ENCODE results near the gene SLC26A4.
A peak's percentile ranks its signal among the peaks of the same experiment; 100 is the strongest.

Gene SLC26A4

DNA sequence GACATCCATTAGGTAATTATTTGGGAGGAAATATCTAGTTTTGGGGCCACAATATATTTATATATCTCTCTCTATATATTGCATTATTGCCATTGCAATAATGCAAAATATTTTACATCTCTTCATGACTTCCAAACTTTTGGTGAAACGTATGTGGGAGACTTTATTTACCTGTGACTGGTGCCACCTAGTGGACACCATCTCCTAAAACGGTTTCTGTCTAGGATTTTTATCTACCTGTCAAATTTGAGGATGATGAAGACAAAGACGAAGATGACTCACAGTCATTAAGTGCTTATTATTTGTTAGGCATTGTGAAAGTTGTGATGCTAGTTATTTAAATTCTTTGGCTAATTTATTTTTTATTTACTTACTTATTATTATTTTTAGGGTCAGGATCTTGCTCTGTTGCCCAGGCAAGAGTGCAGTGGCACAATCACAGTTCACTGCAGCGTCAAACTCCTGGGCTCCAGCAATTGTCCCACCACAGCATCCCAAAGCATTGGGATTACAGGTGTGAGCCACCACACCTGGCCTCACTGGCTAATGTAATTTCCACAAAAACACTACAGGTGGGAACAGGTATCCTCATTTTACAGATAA is 64.6 kb downstream of the SLC26A4 start:
- H3K4me1 Mint-ChIP-seq (ENCODE audit: low read depth), result no peaks in the 10 kb centered on the region
- no peak overlapping the region for H3K27ac Mint-ChIP-seq
- H3K36me3 Mint-ChIP-seq (ENCODE audit: low read depth), result no peaks in the 10 kb centered on the region
- no peak overlapping the region for H3K4me3 Mint-ChIP-seq
- no peaks in the 10 kb centered on the region for H3K9me3 Mint-ChIP-seq
- DNase-seq, result no peak
- H3K27me3 Mint-ChIP-seq, result peaks cover 13% of the 10 kb centered on the region

GRCh38 chr7:107726356-107727130 is 65.9 kb downstream of the SLC26A4 start:
- H3K36me3 Mint-ChIP-seq (ENCODE audit: low read depth), result no peaks in the 10 kb centered on the region
- no peaks in the 10 kb centered on the region for H3K4me1 Mint-ChIP-seq (ENCODE audit: low read depth)
- H3K4me3 Mint-ChIP-seq, result no peak overlapping the region
- H3K27me3 Mint-ChIP-seq, result peaks cover 13% of the 10 kb centered on the region
- H3K27ac Mint-ChIP-seq, result no peak overlapping the region
- no peaks in the 10 kb centered on the region for H3K9me3 Mint-ChIP-seq
- DNase-seq, result no peak

GRCh38 chr7:107728276-107728675 is 67.6 kb downstream of the SLC26A4 start:
- no peak overlapping the region for H3K27ac Mint-ChIP-seq
- H3K27me3 Mint-ChIP-seq, result peaks cover 13% of the 10 kb centered on the region
- H3K4me3 Mint-ChIP-seq, result no peak overlapping the region
- no peaks in the 10 kb centered on the region for H3K4me1 Mint-ChIP-seq (ENCODE audit: low read depth)
- H3K36me3 Mint-ChIP-seq (ENCODE audit: low read depth), result no peaks in the 10 kb centered on the region
- no peak for DNase-seq
- no peaks in the 10 kb centered on the region for H3K9me3 Mint-ChIP-seq

DNA sequence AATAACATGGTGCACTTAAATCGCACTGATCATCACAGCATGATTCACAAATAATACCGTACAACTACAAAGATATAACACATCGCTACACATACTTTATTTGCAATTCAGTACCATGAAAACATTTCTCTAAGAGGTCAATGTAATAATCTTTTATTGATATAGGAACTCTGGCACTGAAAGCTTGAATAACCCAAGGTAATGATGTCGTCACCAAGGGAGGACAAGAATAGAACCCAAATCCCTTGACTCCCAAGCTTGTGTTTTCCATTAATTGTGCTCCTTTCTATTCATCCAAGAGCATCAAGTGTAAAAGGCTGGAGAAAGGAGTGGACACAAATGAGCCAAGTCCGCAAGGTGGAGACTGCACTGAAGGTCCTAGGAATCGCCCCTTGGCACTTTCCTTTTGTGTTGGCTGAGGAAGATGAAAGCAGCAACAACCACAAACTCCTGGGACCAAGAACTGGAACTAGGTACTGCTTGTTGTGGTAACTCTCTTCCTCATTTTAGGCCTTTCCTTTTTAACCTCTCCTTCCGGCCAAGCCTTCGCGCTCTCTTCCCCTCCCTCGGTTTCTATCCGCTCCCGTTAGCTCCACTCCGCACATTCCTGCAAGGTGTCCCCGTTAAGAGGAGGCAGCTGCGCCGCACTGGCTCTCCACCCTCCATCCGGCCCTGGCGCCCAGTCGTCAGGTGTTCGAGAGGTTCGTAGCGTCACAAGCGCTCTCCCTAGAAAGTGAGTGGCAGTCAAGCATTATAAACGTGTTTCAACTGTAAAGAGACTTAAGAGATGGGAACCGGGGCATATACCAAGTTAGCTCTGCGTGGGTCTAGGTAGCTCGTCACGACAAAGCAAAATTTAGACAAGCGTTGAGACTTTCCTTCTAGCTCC is 82.3 kb downstream of the SLC26A4 start:
- no peak for DNase-seq
- peak overlapping the region; percentile 97 for H3K4me3 Mint-ChIP-seq
- peak overlapping the region; percentile 100 for H3K27ac Mint-ChIP-seq
- H3K9me3 Mint-ChIP-seq, result no peaks in the 10 kb centered on the region
- no peaks in the 10 kb centered on the region for H3K27me3 Mint-ChIP-seq
- H3K4me1 Mint-ChIP-seq (ENCODE audit: low read depth), result peaks cover 44% of the 10 kb centered on the region
- peaks cover 42% of the 10 kb centered on the region for H3K36me3 Mint-ChIP-seq (ENCODE audit: low read depth)

DNA sequence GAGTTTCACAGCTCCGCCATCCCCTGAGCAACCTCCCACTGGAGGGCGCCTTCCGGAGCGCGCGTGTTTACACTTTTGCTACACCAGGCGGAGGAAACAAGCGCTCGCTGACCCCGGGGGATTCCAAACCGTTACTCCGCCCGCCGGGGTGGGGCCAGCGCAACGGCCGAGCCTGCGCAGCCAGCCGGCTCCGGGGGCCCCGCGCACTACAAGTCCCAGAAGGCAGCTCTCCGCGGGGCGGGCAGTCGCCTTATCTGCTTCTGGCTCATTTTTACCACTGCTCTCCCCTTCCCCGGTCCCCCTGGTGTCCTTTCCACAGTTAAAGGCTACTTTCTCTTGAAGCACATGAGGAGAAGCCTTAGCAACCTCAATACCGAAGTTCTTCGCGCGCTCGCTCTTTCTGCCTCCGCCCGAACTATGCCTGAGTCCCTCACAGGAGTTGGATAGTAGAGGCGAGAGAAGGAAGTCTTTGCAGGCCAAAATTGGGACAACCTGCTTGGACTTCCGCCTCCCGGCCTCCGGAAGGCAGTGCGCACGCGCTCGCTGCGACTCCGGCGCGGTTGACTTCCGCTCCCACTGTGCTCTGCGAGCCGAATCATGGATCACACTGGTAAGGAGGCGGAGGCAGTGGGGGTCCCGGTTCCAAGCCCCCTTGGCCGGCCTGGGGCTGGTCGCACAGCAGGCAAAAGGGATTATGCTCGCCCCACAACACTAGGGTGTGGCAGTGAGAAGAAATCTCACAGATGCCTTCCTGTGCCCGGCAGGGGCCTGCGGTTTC is 83.1 kb downstream of the SLC26A4 start, which contains the start of gene CBLL1:
CBLL1 (plus strand) TSS at position 576 of the 778 bp plus-strand sequence; CDS start at position 598, 22 bp downstream.
- peak within 1 kb of the TSS; percentile 100 for H3K27ac Mint-ChIP-seq
- H3K4me3 Mint-ChIP-seq, result peak within 1 kb of the TSS; percentile 97
- H3K36me3 Mint-ChIP-seq (ENCODE audit: low read depth), result peaks cover 48% of the 10 kb centered on the region
- peaks cover 50% of the 10 kb centered on the region for H3K4me1 Mint-ChIP-seq (ENCODE audit: low read depth)
- no peaks in the 10 kb centered on the region for H3K27me3 Mint-ChIP-seq
- no peaks in the 10 kb centered on the region for H3K9me3 Mint-ChIP-seq
- DNase-seq, result peak; percentile 99

- Mint-ChIP-seq H3K27me3 (no peaks in the 10 kb centered on the region), H3K36me3 (ENCODE audit: low read depth) (peaks cover 54% of the 10 kb centered on the region), H3K4me3 (peak overlapping the region; percentile 97), H3K9me3 (no peaks in the 10 kb centered on the region), H3K27ac (peak overlapping the region; percentile 100), H3K4me1 (ENCODE audit: low read depth) (peaks cover 52% of the 10 kb centered on the region)
- no peak for DNase-seq
Measured at GRCh38 chr7:107744345-107744750, 83.7 kb downstream of the SLC26A4 start.

DNA sequence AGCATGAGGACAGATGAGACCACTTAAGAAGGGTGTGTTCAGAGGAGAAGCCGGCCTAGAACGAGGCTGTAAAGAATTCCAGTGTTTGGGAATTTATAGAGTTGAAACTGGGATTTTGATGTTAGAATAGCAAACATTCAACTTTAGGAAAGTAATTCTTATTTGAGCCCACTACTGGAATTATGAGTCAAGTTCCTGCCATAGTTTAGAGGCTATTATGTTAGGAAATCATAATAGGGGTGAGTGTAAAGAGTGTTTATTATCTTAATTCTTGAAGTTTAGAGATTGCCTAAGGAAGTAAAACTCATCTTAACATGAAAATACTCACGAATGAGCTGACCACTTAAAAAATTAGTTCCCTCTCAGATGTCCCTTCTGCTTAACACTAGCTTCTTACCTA is 85.4 kb downstream of the SLC26A4 start:
- H3K9me3 Mint-ChIP-seq, result no peaks in the 10 kb centered on the region
- H3K4me1 Mint-ChIP-seq (ENCODE audit: low read depth), result peaks cover 58% of the 10 kb centered on the region
- peak overlapping the region; percentile 97 for H3K4me3 Mint-ChIP-seq
- H3K27ac Mint-ChIP-seq, result peak overlapping the region; percentile 81
- H3K27me3 Mint-ChIP-seq, result no peaks in the 10 kb centered on the region
- H3K36me3 Mint-ChIP-seq (ENCODE audit: low read depth), result peaks cover 68% of the 10 kb centered on the region
- no peak for DNase-seq

GRCh38 chr7:107751113-107751512 is 90.5 kb downstream of the SLC26A4 start:
- H3K4me3 Mint-ChIP-seq, result no peak overlapping the region
- peaks cover 84% of the 10 kb centered on the region for H3K36me3 Mint-ChIP-seq (ENCODE audit: low read depth)
- H3K4me1 Mint-ChIP-seq (ENCODE audit: low read depth), result peaks cover 46% of the 10 kb centered on the region
- no peak overlapping the region for H3K27ac Mint-ChIP-seq
- no peaks in the 10 kb centered on the region for H3K9me3 Mint-ChIP-seq
- no peaks in the 10 kb centered on the region for H3K27me3 Mint-ChIP-seq
- no peak for DNase-seq

DNA sequence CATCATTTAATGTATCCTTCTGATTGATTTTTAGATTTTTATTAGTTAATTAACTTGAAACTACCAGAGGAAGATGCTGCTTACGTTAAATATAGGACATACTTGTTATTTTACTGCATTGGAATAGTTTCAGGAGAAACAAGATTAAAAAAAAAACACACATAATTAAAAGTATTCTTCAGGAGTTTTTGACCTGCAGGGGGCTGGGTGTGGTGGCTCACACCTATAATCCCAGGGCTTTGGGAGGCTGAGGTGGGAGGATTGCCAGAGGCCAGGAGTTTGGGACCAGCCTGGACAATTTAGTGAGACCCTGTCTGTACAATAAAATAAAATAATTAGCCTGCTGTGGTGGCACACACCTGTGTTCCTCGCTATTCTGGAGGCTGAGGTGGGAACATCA is 94.0 kb downstream of the SLC26A4 start:
- H3K4me1 Mint-ChIP-seq (ENCODE audit: low read depth), result peaks cover 22% of the 10 kb centered on the region
- H3K27ac Mint-ChIP-seq, result peak overlapping the region; percentile 72
- H3K36me3 Mint-ChIP-seq (ENCODE audit: low read depth), result peaks cover 87% of the 10 kb centered on the region
- no peaks in the 10 kb centered on the region for H3K27me3 Mint-ChIP-seq
- H3K4me3 Mint-ChIP-seq, result no peak overlapping the region
- H3K9me3 Mint-ChIP-seq, result no peaks in the 10 kb centered on the region
- no peak for DNase-seq

GRCh38 chr7:107758667-107759066 is 98.0 kb downstream of the SLC26A4 start:
- no peak overlapping the region for H3K4me3 Mint-ChIP-seq
- no peak overlapping the region for H3K27ac Mint-ChIP-seq
- no peak for DNase-seq

DNA sequence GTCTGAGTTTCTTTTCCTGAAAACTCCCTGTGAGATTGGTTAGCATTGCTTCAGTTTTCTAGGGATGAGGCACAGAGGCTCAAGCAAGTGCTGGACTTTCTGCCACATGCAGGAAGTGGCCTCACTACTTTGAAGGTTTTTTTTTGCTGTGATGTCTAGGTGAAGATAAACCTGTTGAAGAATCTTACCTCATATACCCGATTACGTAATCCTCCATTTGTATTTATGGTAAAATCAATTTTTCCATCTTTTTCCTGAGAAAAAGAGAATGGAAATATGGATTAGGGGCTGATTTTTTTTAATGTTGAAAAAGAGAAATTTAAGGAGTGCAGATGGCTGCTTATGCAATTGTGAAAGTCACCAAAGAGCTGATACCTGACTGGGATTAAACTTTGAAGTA is 106.8 kb downstream of the SLC26A4 start:
- DNase-seq, result no peak

More at GRCh38 chr7:107758667-107759066, 98.0 kb downstream of the SLC26A4 start:
- Mint-ChIP-seq H3K4me1 (ENCODE audit: low read depth) (peaks cover 5% of the 10 kb centered on the region), H3K9me3 (no peaks in the 10 kb centered on the region), H3K36me3 (ENCODE audit: low read depth) (peaks cover 75% of the 10 kb centered on the region), H3K27me3 (no peaks in the 10 kb centered on the region)

More for the DNA sequence above, 106.8 kb downstream of the SLC26A4 start:
- H3K27me3 Mint-ChIP-seq, result no peaks in the 10 kb centered on the region
- H3K27ac Mint-ChIP-seq, result no peak overlapping the region
- H3K9me3 Mint-ChIP-seq, result no peaks in the 10 kb centered on the region
- H3K4me3 Mint-ChIP-seq, result no peak overlapping the region
- H3K36me3 Mint-ChIP-seq (ENCODE audit: low read depth), result peaks cover 4% of the 10 kb centered on the region
- H3K4me1 Mint-ChIP-seq (ENCODE audit: low read depth), result peaks cover 25% of the 10 kb centered on the region

All from activated T-cell treated with anti-CD3 and anti-CD28 coated beads, Interleukin-2, amount 50 U/mL, for 24 hours (primary cell).